GM23338 (cell line): ENCODE results near the gene LTBP4.

ENCODE experiments used
- CREB1 ChIP-seq: fragments of 250-450 bp; sonication (Bioruptor Pico); IDR thresholded peaks from 2 replicates; pipeline ENCODE4 v1.5.0; 2020; ENCODE audit warnings: low read depth, mild to moderate bottlenecking, moderate library complexity
- ETS1 ChIP-seq: IDR thresholded peaks from 2 replicates; pipeline ENCODE4 v1.6.1; 2016; ENCODE audit warnings: antibody characterized with exemption
- EZH2 ChIP-seq: fragments of 200-600 bp; sonication (generic); IDR thresholded peaks from one replicate; pipeline ENCODE4 v1.8.0; 2017; ENCODE audit warnings: antibody characterized with exemption, mild to moderate bottlenecking, low read depth; ENCODE audit not compliant: unreplicated experiment
- EZH2phosphoT487 ChIP-seq: fragments of 200-600 bp; sonication (generic); IDR thresholded peaks from one replicate; pipeline ENCODE4 v1.8.1; 2018; ENCODE audit warnings: antibody characterized with exemption; ENCODE audit not compliant: unreplicated experiment
- JUNB ChIP-seq: IDR thresholded peaks from one replicate; pipeline ENCODE4 v1.6.1; 2016; ENCODE audit warnings: antibody characterized with exemption; ENCODE audit not compliant: unreplicated experiment
- NANOG ChIP-seq: IDR thresholded peaks from 2 replicates; pipeline ENCODE4 v1.6.1; 2016; ENCODE audit warnings: antibody characterized with exemption, borderline replicate concordance
- POLR2AphosphoS5 ChIP-seq: IDR thresholded peaks from 2 replicates; pipeline ENCODE4 v1.6.1; 2016; ENCODE audit warnings: antibody characterized with exemption, low read depth
- STAT1 ChIP-seq: IDR thresholded peaks from one replicate; pipeline ENCODE4 v1.6.1; 2016; ENCODE audit warnings: antibody characterized with exemption; ENCODE audit not compliant: unreplicated experiment
- TF ChIP-seq, protein P1 (sequence below), 2 experiments: fragments of 200-600 bp in 1 of 2; sonication (generic) in 1 of 2; conservative IDR thresholded peaks; 2 replicates each; pipeline versions ENCODE4 v1.5.1 to v1.6.1; 2016 to 2017; ENCODE audit warnings: antibody characterized with exemption in 2 of 2, low read depth in 2 of 2, mild to moderate bottlenecking in 2 of 2, moderate library complexity in 1 of 2
- TF ChIP-seq, protein P2 (sequence below): IDR thresholded peaks from one replicate; pipeline ENCODE4 v1.6.1; 2018; ENCODE audit warnings: antibody characterized with exemption; ENCODE audit not compliant: unreplicated experiment

GRCh38 chr19:40561947-40562346 is 39.2 kb upstream of the LTBP4 start:
- TF ChIP-seq EZH2phosphoT487 (no peak), POLR2AphosphoS5 (no peak), CREB1 (no peak), STAT1 (no peak), EZH2 (no peak), ETS1 (no peak), JUNB (no peak), NANOG (no peak)
- TF ChIP-seq, protein P1, sequence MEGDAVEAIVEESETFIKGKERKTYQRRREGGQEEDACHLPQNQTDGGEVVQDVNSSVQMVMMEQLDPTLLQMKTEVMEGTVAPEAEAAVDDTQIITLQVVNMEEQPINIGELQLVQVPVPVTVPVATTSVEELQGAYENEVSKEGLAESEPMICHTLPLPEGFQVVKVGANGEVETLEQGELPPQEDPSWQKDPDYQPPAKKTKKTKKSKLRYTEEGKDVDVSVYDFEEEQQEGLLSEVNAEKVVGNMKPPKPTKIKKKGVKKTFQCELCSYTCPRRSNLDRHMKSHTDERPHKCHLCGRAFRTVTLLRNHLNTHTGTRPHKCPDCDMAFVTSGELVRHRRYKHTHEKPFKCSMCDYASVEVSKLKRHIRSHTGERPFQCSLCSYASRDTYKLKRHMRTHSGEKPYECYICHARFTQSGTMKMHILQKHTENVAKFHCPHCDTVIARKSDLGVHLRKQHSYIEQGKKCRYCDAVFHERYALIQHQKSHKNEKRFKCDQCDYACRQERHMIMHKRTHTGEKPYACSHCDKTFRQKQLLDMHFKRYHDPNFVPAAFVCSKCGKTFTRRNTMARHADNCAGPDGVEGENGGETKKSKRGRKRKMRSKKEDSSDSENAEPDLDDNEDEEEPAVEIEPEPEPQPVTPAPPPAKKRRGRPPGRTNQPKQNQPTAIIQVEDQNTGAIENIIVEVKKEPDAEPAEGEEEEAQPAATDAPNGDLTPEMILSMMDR (conservative IDR thresholded peaks at IDR 0.05; ENCODE audit: low read depth in 2 of 2), result no peak
- TF ChIP-seq, protein P2, sequence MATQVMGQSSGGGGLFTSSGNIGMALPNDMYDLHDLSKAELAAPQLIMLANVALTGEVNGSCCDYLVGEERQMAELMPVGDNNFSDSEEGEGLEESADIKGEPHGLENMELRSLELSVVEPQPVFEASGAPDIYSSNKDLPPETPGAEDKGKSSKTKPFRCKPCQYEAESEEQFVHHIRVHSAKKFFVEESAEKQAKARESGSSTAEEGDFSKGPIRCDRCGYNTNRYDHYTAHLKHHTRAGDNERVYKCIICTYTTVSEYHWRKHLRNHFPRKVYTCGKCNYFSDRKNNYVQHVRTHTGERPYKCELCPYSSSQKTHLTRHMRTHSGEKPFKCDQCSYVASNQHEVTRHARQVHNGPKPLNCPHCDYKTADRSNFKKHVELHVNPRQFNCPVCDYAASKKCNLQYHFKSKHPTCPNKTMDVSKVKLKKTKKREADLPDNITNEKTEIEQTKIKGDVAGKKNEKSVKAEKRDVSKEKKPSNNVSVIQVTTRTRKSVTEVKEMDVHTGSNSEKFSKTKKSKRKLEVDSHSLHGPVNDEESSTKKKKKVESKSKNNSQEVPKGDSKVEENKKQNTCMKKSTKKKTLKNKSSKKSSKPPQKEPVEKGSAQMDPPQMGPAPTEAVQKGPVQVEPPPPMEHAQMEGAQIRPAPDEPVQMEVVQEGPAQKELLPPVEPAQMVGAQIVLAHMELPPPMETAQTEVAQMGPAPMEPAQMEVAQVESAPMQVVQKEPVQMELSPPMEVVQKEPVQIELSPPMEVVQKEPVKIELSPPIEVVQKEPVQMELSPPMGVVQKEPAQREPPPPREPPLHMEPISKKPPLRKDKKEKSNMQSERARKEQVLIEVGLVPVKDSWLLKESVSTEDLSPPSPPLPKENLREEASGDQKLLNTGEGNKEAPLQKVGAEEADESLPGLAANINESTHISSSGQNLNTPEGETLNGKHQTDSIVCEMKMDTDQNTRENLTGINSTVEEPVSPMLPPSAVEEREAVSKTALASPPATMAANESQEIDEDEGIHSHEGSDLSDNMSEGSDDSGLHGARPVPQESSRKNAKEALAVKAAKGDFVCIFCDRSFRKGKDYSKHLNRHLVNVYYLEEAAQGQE, result no peak
